CD8-positive, alpha-beta memory T cell (primary cell): ENCODE measurements around the gene KDM7A. TPM values are rescaled to one million over a fixed set of nuclear protein-coding genes. Genes with fewer than 3 reads are reported as not detected.
A peak's percentile ranks its signal among the peaks of the same experiment; 100 is the strongest.

Experiments
- CTCF ChIA-PET: fragments of 350-600 bp; sonication (Branson Sonifier 250); formaldehyde crosslinking; loops from one replicate; lab custom pipeline; 2021; ENCODE audit warnings: antibody characterized with exemption; lab: Charles Lee
- POLR2A ChIA-PET: fragments of 350-600 bp; sonication (Branson Sonifier 250); formaldehyde crosslinking; loops from one replicate; lab custom pipeline; 2021; ENCODE audit warnings: antibody characterized with exemption; lab: Charles Lee
- DNase-seq, 5 donors: peaks; one replicate each; pipeline versions ENCODE4 v3.0.0 to v3.0.0-alpha.2; 2020 to 2022; ENCODE audit warnings: mixed read lengths in 1 of 5
- H3K27ac ChIP-seq: one replicate; pipeline ENCODE4 v1.7.0; 2013; ENCODE audit warnings: low read depth, mild to moderate bottlenecking, low read length, moderate library complexity
- H3K27me3 ChIP-seq: 2 replicates; pipeline ENCODE4 v1.7.0; 2013; ENCODE audit warnings: low read length, mild to moderate bottlenecking; ENCODE audit not compliant: insufficient read depth, poor library complexity, severe bottlenecking
- H3K36me3 ChIP-seq: 2 replicates; pipeline ENCODE4 v1.7.0; 2013; ENCODE audit warnings: mild to moderate bottlenecking, low read length, moderate library complexity; ENCODE audit not compliant: insufficient read depth
- H3K4me1 ChIP-seq: 2 replicates; pipeline ENCODE4 v1.7.0; 2013; ENCODE audit warnings: mild to moderate bottlenecking, low read length, moderate library complexity; ENCODE audit not compliant: insufficient read depth
- H3K4me3 ChIP-seq: 2 replicates; pipeline ENCODE4 v1.7.0; 2013; ENCODE audit warnings: mild to moderate bottlenecking, low read length
- H3K9me3 ChIP-seq: 2 replicates; pipeline ENCODE4 v1.7.0; 2013; ENCODE audit warnings: mild to moderate bottlenecking, low read length
- H3K27ac Mint-ChIP-seq, 8 donors: one replicate each; pipeline ENCODE4 v1.8.0; 2020 to 2021; ENCODE audit warnings: mixed read lengths in 8 of 8, mild to moderate bottlenecking in 6 of 8, inconsistent platforms in 3 of 8, moderate library complexity in 3 of 8
- H3K27me3 Mint-ChIP-seq, 2 donors: one replicate each; pipeline ENCODE4 v1.8.0; 2020 to 2021; ENCODE audit warnings: mixed read lengths in 2 of 2, mild to moderate bottlenecking in 1 of 2, moderate library complexity in 1 of 2
- H3K36me3 Mint-ChIP-seq, 3 donors: one replicate each; pipeline ENCODE4 v1.8.0; 2020 to 2021; ENCODE audit warnings: mixed read lengths in 3 of 3, inconsistent platforms in 1 of 3, mild to moderate bottlenecking in 1 of 3
- H3K4me1 Mint-ChIP-seq, 3 donors: one replicate each; pipeline ENCODE4 v1.8.0; 2020 to 2021; ENCODE audit warnings: mixed read lengths in 3 of 3, inconsistent platforms in 1 of 3, mild to moderate bottlenecking in 1 of 3
- H3K4me3 Mint-ChIP-seq, 7 donors: one replicate each; pipeline ENCODE4 v1.8.0; 2020 to 2021; ENCODE audit warnings: mixed read lengths in 7 of 7, mild to moderate bottlenecking in 6 of 7, moderate library complexity in 4 of 7, inconsistent platforms in 2 of 7
- H3K9me3 Mint-ChIP-seq, 5 donors: one replicate each; pipeline ENCODE4 v1.8.0; 2020 to 2022; ENCODE audit warnings: mixed read lengths in 5 of 5, mild to moderate bottlenecking in 3 of 5, moderate library complexity in 2 of 5, inconsistent platforms in 1 of 5
- polyA plus RNA-seq: library from polyadenylated mRNA; unstranded; fragments of 300-500 nt; fragmentation: Illumina TruSeq; gene quantifications from one replicate; pipeline ENCODE4 v1.2.3, GENCODE V29; 2021
- total RNA-seq, 2 experiments: library from RNA; stranded (reverse); gene quantifications; one replicate each; pipeline ENCODE4 v1.2.3, GENCODE V29; 2021

Gene KDM7A
- total and polyA plus RNA-seq, 3 experiments from 2014 or later, result 3.5 to 8.5 (median 8.2) TPM

- POLR2A ChIA-PET, result no interaction called here
- CTCF ChIA-PET, result no interaction called here
- Mint-ChIP-seq H3K27ac (peak overlapping the region in 2 of 8 donors; percentile 11 to 56), H3K4me3 (no peak overlapping the region), H3K4me1 (peaks cover 62 to 82% (median 80%) of the 10 kb centered on the region in 3 donors), H3K9me3 (no peaks in the 10 kb centered on the region), H3K36me3 (peaks cover 0 to 28% (median 9%) of the 10 kb centered on the region in 3 donors), H3K27me3 (no peaks in the 10 kb centered on the region)
- H3K27me3 ChIP-seq, result no peaks in the 10 kb centered on the region
- H3K4me1 ChIP-seq, result peaks cover 23% of the 10 kb centered on the region
- no peak for DNase-seq
- H3K9me3 ChIP-seq, result no peaks in the 10 kb centered on the region
- H3K36me3 ChIP-seq, result no peaks in the 10 kb centered on the region
- no peak overlapping the region for H3K4me3 ChIP-seq
- H3K27ac ChIP-seq, result no peak overlapping the region
Observed at GRCh38 chr7:140153666-140154161, 23.1 kb downstream of the KDM7A start.

DNA sequence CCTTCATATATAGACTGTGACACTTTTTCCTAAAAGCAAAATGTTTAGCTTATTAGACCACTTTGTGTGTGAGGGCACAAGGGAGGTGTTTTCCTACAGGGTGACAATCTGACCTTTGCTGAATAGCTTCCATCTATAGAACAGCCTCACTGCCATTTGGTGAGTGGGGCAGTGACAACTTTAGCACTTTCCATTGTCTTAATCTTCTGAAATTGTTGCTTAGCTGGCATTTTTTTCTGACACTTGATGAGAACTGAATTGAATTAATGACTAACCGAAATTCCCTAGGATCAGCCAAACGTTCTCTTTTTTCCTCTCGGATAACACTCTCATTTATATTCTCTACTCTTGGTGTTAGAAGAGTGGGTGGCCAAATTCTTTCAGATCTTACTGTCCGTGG is 30.2 kb downstream of the KDM7A start:
- peaks cover 6% of the 10 kb centered on the region for H3K4me1 ChIP-seq
- H3K9me3 ChIP-seq, result no peaks in the 10 kb centered on the region
- H3K27me3 ChIP-seq, result no peaks in the 10 kb centered on the region
- Mint-ChIP-seq H3K27me3 (no peaks in the 10 kb centered on the region), H3K9me3 (no peaks in the 10 kb centered on the region), H3K27ac (peak overlapping the region in 3 of 8 donors; percentile 2 to 81 (median 18)), H3K4me1 (peaks cover 60 to 87% (median 81%) of the 10 kb centered on the region in 3 donors), H3K4me3 (peak overlapping the region in 1 of 7 donors; percentile 7), H3K36me3 (peaks cover 9 to 28% (median 17%) of the 10 kb centered on the region in 3 donors)
- ChIA-PET CTCF (no interaction called here), POLR2A (interaction anchor here (0.5 kb wide), 1 partner anchor 147 kb away, joined by 3 read pairs; no protein-coding TSS in a partner anchor)
- H3K36me3 ChIP-seq, result no peaks in the 10 kb centered on the region
- H3K27ac ChIP-seq, result no peak overlapping the region
- DNase-seq, result no peak
- no peak overlapping the region for H3K4me3 ChIP-seq

GRCh38 chr7:140145709-140146108 is 31.1 kb downstream of the KDM7A start:
- H3K36me3 ChIP-seq, result no peaks in the 10 kb centered on the region
- POLR2A ChIA-PET, result no interaction called here
- peaks cover 61 to 88% (median 83%) of the 10 kb centered on the region in 3 donors for H3K4me1 Mint-ChIP-seq
- H3K27me3 Mint-ChIP-seq, result no peaks in the 10 kb centered on the region
- no peak overlapping the region for H3K27ac ChIP-seq
- no peak overlapping the region for H3K4me3 Mint-ChIP-seq
- no peaks in the 10 kb centered on the region for H3K9me3 Mint-ChIP-seq
- no peak for DNase-seq
- peaks cover 6% of the 10 kb centered on the region for H3K4me1 ChIP-seq
- peaks cover 9 to 28% (median 17%) of the 10 kb centered on the region in 3 donors for H3K36me3 Mint-ChIP-seq
- H3K9me3 ChIP-seq, result no peaks in the 10 kb centered on the region
- peak overlapping the region in 2 of 8 donors; percentile 7 to 22 for H3K27ac Mint-ChIP-seq
- no peaks in the 10 kb centered on the region for H3K27me3 ChIP-seq
- CTCF ChIA-PET, result no interaction called here
- no peak overlapping the region for H3K4me3 ChIP-seq

GRCh38 chr7:140144821-140145220 is 32.0 kb downstream of the KDM7A start:
- Mint-ChIP-seq H3K4me1 (peaks cover 54 to 83% (median 80%) of the 10 kb centered on the region in 3 donors), H3K9me3 (no peaks in the 10 kb centered on the region), H3K27me3 (no peaks in the 10 kb centered on the region), H3K36me3 (peaks cover 9 to 28% (median 17%) of the 10 kb centered on the region in 3 donors), H3K4me3 (no peak overlapping the region), H3K27ac (peak overlapping the region in 1 of 8 donors; percentile 45)
- peaks cover 6% of the 10 kb centered on the region for H3K4me1 ChIP-seq
- H3K9me3 ChIP-seq, result no peaks in the 10 kb centered on the region
- CTCF ChIA-PET, result no interaction called here
- H3K27me3 ChIP-seq, result no peaks in the 10 kb centered on the region
- H3K27ac ChIP-seq, result no peak overlapping the region
- H3K4me3 ChIP-seq, result no peak overlapping the region
- POLR2A ChIA-PET, result no interaction called here
- DNase-seq, result no peak
- no peaks in the 10 kb centered on the region for H3K36me3 ChIP-seq

DNA sequence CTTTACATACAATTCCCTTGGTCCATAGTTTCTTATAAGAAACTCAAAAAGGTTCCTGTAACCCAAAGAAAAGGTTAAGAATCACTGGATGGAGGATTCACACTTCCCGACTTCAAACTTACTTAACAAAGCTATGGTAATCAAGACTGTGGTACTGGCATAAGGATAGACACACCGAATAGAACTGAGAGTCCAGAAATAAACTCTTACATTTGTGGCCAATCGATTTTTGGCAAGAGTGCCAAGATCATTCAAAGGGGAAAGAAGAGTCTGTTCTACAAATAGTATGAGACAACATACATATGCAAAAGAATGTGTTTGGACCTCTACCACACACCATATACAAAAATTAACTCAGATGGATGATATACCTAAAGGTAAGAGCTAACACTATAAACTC is 32.8 kb downstream of the KDM7A start:
- peaks cover 9 to 29% (median 17%) of the 10 kb centered on the region in 3 donors for H3K36me3 Mint-ChIP-seq
- ChIA-PET POLR2A (no interaction called here), CTCF (no interaction called here)
- Histone ChIP-seq H3K4me3 (no peak overlapping the region), H3K4me1 (peaks cover 6% of the 10 kb centered on the region), H3K27ac (no peak overlapping the region), H3K36me3 (no peaks in the 10 kb centered on the region), H3K27me3 (no peaks in the 10 kb centered on the region), H3K9me3 (no peaks in the 10 kb centered on the region)
- H3K27ac Mint-ChIP-seq, result peak overlapping the region in 1 of 8 donors; percentile 34
- DNase-seq, result no peak
- peaks cover 52 to 82% (median 79%) of the 10 kb centered on the region in 3 donors for H3K4me1 Mint-ChIP-seq
- H3K9me3 Mint-ChIP-seq, result no peaks in the 10 kb centered on the region
- no peak overlapping the region for H3K4me3 Mint-ChIP-seq
- H3K27me3 Mint-ChIP-seq, result no peaks in the 10 kb centered on the region

DNA sequence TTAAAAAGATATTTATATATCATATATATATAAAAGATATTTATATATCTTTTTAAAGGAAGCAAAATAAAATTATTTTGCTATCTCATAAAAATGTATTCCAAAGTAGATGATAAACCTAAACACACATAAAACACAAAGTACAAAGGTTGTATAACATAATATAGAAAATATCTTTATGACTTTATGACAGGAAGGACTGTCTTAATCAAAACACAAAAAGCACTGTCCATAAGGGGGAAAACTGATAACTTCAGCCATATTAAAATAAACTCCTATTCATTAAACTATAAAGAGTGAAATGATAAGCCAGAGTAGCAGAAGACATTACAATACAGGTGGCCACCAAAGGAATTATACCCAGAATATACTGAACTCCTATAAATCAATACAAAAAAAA is 34.8 kb downstream of the KDM7A start:
- Histone ChIP-seq H3K27me3 (no peaks in the 10 kb centered on the region), H3K9me3 (no peaks in the 10 kb centered on the region), H3K36me3 (no peaks in the 10 kb centered on the region), H3K27ac (no peak overlapping the region), H3K4me1 (no peaks in the 10 kb centered on the region), H3K4me3 (no peak overlapping the region)
- CTCF ChIA-PET, result no interaction called here
- POLR2A ChIA-PET, result no interaction called here
- Mint-ChIP-seq H3K36me3 (peaks cover 9 to 39% (median 17%) of the 10 kb centered on the region in 3 donors), H3K9me3 (no peaks in the 10 kb centered on the region), H3K27ac (peak overlapping the region in 1 of 8 donors; percentile 32), H3K4me1 (peaks cover 49 to 76% (median 73%) of the 10 kb centered on the region in 3 donors), H3K27me3 (no peaks in the 10 kb centered on the region), H3K4me3 (no peak overlapping the region)
- no peak for DNase-seq

GRCh38 chr7:140141256-140141655 is 35.5 kb downstream of the KDM7A start:
- H3K27me3 Mint-ChIP-seq, result no peaks in the 10 kb centered on the region
- Histone ChIP-seq H3K27ac (no peak overlapping the region), H3K4me3 (no peak overlapping the region), H3K9me3 (no peaks in the 10 kb centered on the region), H3K27me3 (no peaks in the 10 kb centered on the region), H3K36me3 (no peaks in the 10 kb centered on the region), H3K4me1 (no peaks in the 10 kb centered on the region)
- no peak overlapping the region for H3K4me3 Mint-ChIP-seq
- H3K9me3 Mint-ChIP-seq, result no peaks in the 10 kb centered on the region
- DNase-seq, result no peak
- peaks cover 41 to 71% (median 67%) of the 10 kb centered on the region in 3 donors for H3K4me1 Mint-ChIP-seq
- H3K36me3 Mint-ChIP-seq, result peaks cover 9 to 36% (median 15%) of the 10 kb centered on the region in 3 donors
- CTCF ChIA-PET, result no interaction called here
- H3K27ac Mint-ChIP-seq, result peak overlapping the region in 1 of 8 donors; percentile 86
- POLR2A ChIA-PET, result no interaction called here

GRCh38 chr7:140137078-140137477 is 39.7 kb downstream of the KDM7A start:
- H3K36me3 ChIP-seq, result peaks cover 11% of the 10 kb centered on the region
- H3K9me3 ChIP-seq, result no peaks in the 10 kb centered on the region
- no peaks in the 10 kb centered on the region for H3K27me3 ChIP-seq
- peaks cover 0 to 48% (median 4%) of the 10 kb centered on the region in 3 donors for H3K36me3 Mint-ChIP-seq
- POLR2A ChIA-PET, result no interaction called here
- H3K27ac ChIP-seq, result no peak overlapping the region
- H3K27me3 Mint-ChIP-seq, result no peaks in the 10 kb centered on the region
- no peak overlapping the region for H3K4me3 ChIP-seq
- no peaks in the 10 kb centered on the region for H3K9me3 Mint-ChIP-seq
- peaks cover 18 to 41% (median 36%) of the 10 kb centered on the region in 3 donors for H3K4me1 Mint-ChIP-seq
- DNase-seq, result no peak
- H3K27ac Mint-ChIP-seq, result no peak overlapping the region
- H3K4me3 Mint-ChIP-seq, result no peak overlapping the region
- CTCF ChIA-PET, result interaction anchor here (0.8 kb wide), 1 partner anchor 12 kb away, joined by 3 read pairs; no protein-coding TSS in a partner anchor
- H3K4me1 ChIP-seq, result no peaks in the 10 kb centered on the region
